SK-N-MC (cell line): Measurements from ENCODE around the gene PVR.

Experiments
- EZH2 ChIP-seq: fragments of 200-600 bp; sonication (generic); IDR thresholded peaks from one replicate; pipeline ENCODE4 v1.6.1; 2017; ENCODE audit warnings: antibody characterized with exemption
- FOXP2 ChIP-seq: optimal IDR thresholded peaks from 2 replicates; pipeline ENCODE3; 2011; ENCODE audit warnings: mild to moderate bottlenecking, moderate library complexity; ENCODE audit not compliant: insufficient read depth; ENCODE audit errors: extremely low read length, control extremely low read depth
- POLR2AphosphoS5 ChIP-seq: IDR thresholded peaks from 2 replicates; pipeline ENCODE4 v1.6.1; 2012; ENCODE audit warnings: mild to moderate bottlenecking, low read depth, low read length, borderline replicate concordance

DNA sequence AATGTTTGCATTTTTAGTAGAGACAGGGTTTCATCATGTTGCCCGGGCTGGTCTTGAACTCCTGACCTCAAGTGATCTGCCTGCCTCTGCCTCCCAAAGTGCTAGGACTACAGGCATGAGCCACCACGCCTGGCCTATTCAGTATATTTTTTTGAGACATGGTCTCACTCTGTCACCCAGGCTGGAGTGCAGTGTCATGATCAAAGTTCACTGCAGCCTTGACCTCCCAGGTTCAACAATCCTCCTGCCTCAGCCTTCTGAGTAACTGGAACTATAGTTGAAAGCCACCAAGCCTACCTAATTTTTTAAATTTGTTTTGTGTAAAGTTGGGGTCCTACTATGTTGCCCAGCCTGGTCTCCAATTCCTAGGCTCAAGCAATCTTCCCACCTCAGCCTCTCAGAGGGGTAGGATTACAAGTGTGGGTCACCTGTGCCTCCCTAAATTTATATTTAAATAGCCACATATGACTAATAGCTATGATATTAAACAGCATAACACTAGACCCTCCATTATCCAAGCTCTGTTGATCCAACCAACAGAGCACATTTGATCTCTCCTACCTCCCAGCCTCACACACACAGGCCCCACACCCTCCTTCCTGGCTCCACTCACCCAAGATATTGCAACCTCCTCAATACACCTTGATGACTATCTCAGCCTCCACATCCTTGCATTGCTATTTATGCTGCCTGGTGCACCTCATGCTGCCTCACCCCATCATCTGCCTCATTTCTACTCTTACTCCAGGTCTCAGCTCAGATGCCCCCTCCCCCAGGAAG, 25.5 kb downstream of the PVR start:
- TF ChIP-seq EZH2 (no peak), FOXP2 (no peak), POLR2AphosphoS5 (no peak)
